Medulla oblongata (tissue), 1 donor: Measurements from ENCODE around the gene AKR1E2.
"Not testable (repeated sequence)": the region's sequence is repeated elsewhere in the genome, so short reads cannot be mapped to it uniquely, and the experiment has no call there.

Experiments
- DNase-seq: peaks from one replicate; pipeline ENCODE4 v3.0.0-alpha.2; 2015; ENCODE audit errors: extremely low spot score

AKR1E2 gene

DNA sequence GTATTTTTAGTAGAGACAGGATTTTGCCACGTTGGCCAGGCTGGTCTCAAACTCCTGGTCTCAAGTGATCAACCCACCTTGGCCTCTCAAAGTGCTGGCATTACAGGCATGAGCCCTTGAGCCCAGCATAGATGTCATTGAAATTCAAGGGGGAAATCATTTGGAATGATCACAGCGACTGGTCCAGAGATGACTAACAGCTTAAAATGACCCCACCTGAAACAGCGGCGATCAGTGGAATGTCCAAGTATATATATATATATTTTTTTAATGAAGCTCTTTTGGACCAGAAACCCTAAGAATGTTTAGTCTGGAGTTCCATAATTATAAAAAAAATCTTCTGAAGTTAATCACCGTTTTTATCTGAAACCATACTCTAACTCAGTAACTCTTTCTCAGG lies 12.5 kb upstream of the AKR1E2 start:
- no peak for DNase-seq

- not testable (repeated sequence) for DNase-seq
Measured at GRCh38 chr10:4815646-4816180, 10.3 kb upstream of the AKR1E2 start.

- no peak for DNase-seq
Measured at GRCh38 chr10:4816966-4817365, 9.0 kb upstream of the AKR1E2 start.

- DNase-seq, result no peak
Measured at GRCh38 chr10:4819067-4819466, 6.9 kb upstream of the AKR1E2 start.

DNA sequence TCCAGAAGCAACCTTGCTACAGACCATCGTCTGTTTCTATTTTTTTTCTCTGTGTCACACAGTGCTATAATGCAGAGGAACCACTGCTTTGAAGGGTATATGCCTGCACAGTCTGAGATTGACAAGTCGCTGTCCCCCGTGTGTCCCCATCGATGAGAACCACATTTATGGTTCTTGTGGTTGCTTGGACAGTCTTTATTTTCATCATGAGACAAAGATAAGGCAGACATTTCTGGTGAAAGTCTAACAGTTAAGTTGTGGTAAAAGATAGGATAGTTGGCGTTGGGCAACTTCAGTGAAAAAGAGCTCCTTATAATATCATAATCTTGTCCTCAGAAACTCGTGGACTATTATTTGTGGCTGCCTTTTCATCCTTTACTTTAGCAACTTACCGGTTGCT lies 6.3 kb upstream of the AKR1E2 start:
- no peak for DNase-seq

DNA sequence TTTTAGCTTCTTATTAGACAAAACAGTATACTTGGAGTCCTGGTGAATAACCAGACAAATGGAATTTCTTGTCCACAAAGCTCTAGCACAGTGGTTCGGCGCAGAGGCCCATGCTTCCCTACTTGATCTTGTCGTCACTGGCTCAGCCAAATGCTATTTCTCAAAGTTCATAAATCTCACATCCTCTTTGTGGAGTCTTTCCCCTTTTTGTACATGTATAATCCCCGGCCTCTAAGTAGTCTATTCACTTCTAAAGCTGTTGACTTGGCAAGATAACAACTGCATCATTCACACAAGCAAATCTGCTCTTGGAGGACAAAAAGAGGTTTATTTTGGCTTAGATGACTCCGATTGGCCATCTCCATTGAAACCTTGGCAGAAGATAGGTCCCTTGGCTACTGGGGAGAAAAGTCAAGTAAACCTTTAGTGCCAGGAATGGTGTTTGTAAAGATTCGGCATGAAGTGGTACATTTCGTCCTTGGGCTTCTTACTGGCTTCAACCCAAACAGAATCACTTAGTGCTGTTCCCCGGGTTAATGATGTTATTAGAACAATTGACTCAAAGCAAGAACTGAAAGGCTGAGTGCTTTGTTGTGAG lies 5.1 kb upstream of the AKR1E2 start:
- DNase-seq, result peak; percentile 91

DNA sequence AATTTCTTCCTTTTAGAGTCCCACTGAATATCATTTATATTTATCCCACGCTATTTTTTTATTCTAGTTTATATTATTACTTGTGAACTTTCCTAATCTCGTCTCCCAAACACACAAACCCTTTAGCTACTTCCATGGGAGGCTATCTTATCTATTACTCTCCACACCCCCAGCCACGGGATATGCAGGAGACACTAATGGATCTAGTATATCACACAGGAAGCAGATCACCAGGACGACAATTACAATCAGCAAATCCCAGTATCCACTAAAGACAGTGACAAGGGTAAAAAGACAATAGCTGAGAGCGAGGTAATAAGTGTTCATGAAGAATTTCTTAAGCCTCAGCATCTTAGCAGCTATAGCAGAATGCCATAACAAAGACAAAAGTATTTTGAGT lies 3.8 kb upstream of the AKR1E2 start:
- DNase-seq, result no peak

GRCh38 chr10:4824791-4825310 lies 1.2 kb upstream of the AKR1E2 start:
- no peak for DNase-seq

DNA sequence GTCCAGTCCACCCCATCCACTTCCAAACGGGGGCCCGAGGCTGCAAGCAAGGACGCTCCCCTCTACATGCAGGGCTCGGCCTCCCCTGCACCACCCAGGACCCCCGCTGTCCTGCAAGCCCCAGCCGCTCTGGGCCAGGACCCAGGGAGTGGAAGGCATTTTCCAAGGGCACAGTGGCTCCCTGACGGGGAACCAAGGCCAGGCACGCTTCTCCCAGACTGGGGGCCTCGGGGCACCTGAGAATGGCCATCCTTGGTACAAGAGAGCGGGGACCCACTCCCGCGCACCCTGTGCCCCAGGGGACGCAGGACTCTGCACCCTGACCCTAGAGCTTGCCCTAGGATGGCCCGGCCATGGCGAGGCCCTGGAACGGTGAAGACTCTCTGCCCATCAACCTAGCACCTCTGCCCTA lies 545 bp upstream of the AKR1E2 start:
- no peak for DNase-seq

GRCh38 chr10:4826792-4827324 lies 851 bp downstream of the AKR1E2 start:
- no peak for DNase-seq

DNA sequence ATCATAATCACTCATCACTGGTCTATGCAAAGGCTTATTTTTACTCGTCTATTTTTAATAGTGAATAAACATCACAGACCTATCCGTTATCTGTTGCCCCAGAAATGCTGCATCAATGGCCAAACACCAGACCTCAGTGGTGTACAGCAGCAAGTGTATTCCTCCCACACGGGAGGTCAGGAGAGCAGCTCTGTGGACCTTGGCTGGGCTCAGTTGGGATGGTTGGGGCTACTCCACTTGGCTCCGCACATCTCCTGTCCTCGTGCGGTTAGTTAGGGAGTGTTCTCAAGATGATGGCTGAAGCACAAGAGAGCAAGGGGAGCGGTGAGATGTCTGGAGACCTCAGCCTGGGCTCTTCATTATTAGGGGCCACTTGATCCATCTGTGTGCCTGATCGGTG lies 2.0 kb downstream of the AKR1E2 start:
- DNase-seq, result no peak

- no peak for DNase-seq
Measured at GRCh38 chr10:4830551-4830950, 4.5 kb downstream of the AKR1E2 start.

- DNase-seq, result no peak
Measured at GRCh38 chr10:4831091-4831490, 5.1 kb downstream of the AKR1E2 start.

- no peak for DNase-seq
Measured at GRCh38 chr10:4833286-4833685, 7.3 kb downstream of the AKR1E2 start.

DNA sequence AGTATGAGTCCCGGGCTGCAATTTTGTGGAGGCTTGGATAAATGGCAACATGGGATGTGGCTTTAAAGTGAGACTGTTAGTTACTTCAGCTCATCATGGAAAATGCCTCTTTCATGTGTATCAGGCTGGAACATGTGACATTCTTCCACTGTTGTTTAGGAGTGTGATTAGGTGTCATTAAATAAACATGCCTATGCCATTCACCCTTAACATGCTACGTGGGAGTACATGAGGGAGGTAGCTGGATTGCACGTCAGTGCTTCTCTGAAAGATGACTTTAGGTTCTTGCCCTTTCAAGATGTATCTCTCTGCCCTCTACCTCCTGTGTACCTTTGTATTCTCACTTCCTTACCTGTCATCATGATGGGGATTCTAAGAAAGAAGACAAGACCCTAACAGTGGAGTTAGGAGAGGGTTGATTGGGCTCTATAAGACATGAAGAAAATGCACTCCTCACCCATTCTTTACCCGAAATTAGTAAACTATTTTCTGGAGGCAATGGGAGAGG lies 8.9 kb downstream of the AKR1E2 start:
- DNase-seq, result no peak

- DNase-seq, result no peak
Measured at GRCh38 chr10:4835494-4835918, 9.5 kb downstream of the AKR1E2 start.

DNA sequence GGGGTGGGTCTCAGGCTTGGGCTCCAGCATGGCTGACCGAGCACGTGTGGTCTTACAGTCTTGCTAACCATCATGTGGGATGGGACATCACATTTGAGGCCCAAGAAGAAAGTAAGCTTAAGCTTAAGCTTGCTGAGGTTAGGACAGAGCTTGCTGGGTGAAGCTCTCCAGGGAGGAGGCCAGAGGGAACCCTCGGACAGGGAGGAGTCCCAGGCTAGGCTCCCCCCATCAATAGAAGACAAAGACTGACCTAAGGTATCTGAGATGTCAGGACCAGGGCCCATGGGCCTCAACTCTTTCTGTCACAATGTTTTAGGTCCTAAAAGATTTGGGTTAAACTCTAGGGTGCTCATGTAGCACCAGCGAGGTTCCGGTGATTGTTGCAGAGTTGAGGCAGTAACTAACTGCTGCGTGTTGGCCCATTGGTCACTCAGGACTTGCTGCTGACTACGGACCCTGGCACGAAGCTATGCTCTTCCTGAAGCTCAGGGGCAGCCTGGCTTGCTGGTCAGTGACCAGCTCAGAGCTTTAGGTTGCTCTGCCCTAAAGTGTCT lies 10.5 kb downstream of the AKR1E2 start:
- no peak for DNase-seq

DNA sequence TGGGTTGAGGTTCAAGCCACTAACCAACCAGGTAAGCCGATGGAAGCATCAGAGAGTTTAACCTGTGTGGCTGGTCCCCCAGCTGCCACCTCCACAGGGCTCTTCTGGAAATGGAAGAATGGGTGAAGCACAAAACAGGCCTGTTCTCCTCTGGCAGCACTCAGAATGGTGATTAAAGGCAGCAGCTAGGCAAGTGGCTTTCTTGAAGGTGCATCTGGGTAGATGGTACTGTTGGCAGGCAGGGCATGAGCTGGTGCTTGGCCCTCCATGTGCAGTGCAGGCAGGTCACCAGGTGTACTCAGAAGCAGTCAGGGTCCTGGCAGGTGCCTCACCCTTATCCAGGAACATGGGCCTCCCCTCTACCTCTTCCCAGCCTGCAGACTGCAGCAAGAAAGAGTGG lies 11.5 kb downstream of the AKR1E2 start:
- no peak for DNase-seq

GRCh38 chr10:4838743-4839142 lies 12.7 kb downstream of the AKR1E2 start:
- DNase-seq, result no peak

DNA sequence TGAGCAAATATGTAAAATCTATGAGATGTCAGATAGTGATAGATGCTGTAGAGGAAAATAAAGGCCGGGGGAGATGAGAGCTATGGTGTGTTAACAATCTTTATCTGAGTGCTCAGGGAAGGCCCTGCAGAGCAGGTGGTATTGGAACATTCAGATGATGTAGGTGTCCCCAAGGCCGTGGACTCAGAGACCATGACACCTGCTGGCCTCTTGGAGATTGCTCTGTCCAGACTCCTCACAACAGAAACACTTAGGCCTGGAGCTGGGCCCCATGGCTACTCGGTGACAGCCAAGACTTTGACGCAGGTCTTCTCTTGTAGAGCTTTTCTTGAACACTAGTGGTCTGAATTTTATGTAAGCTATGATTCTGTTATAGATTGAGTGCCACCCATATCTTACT lies 13.3 kb downstream of the AKR1E2 start:
- DNase-seq, result no peak

DNA sequence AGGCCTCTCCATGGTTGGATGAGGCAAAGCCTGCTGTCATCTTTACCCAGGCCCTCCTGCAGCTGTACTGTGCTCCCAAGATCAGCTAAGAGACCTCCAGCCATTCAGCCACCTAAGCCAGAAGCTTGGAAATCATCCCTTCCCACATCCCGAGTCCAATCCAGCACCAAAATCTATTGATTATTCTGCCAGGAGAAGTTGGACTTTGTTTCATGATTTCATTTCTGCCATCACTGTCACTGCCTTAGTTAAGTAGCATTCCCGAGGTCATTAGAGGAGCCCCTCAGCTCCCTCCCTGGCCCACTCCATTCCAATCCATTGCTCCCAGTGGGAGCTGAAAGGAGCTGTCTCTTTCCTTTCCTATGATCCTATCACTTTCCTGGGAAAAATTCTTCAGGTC lies 14.1 kb downstream of the AKR1E2 start:
- no peak for DNase-seq

DNA sequence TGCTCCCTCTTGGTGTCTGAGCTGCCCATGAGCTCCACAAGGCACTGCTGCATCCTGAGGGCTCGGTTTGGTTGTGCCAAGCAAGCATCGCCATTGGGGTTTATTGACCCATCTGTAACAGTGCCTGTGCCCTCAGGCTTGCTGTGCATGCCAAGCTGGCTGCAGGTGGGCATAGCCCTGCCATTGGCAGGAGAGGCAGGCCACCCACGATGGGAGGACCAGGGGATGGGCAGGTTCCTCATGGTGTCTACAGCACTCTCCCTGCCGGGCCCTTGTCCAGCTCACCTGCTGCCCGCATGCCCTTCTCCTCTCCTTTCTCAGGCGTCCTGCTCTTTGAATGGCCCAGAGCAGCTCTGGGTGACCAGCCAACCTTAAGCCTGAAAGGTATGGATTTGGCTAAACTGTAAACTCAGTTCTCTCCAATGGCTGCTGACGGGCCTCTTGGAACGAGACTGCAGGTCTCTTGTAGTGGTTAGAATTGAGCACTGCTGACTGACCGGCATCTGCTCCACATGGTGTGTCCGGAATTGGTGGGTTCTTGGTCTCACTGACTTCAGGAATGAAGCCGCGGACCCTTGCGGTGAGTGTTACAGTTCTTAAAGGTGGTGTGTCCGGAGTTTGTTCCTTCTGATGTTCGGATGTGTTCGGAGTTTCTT lies 17.6 kb downstream of the AKR1E2 start:
- DNase-seq, result no peak

GRCh38 chr10:4844864-4845263 lies 18.9 kb downstream of the AKR1E2 start:
- no peak for DNase-seq
